ENCODE data around the gene FOXE1.

FOXE1 gene

DNA sequence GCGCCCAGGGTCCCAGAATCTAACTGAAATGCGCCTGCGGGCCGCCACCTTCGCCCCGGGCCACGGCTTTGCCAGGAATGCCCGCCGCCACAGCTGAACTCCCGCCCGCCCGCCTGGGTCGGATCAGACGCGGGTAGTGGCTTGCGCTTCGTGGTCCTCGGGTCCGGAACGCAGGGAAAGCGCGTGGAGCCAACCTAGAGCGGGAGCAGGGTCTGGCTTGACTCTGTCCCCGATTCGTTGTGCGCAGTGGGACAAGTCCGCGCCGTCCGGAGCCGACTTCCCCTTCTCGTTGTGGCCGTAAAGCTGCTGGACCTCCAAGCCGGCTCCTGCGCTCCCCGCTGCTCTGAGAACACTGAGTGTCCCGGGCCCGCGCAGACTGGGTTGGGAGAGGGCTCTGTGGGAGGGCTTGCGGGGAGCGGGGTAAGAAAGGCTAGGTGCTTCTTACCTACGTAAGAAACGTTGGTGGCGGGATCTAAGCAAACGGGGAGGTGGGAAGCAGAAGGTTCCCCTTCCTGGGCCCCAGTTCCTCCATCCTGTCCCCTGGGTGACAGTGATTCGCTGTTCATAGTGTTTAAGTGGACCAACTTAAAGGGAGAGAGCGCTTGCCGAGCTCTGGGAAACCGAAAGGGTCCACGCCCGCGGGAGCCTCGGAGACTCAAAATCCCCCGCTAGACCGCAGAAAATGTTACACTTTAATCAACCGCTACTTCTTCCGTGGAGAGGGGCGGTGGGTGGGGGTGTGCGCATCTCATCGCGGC is 4.4 kb upstream of the FOXE1 start:
- DNase-seq = peak; percentile 40

DNA sequence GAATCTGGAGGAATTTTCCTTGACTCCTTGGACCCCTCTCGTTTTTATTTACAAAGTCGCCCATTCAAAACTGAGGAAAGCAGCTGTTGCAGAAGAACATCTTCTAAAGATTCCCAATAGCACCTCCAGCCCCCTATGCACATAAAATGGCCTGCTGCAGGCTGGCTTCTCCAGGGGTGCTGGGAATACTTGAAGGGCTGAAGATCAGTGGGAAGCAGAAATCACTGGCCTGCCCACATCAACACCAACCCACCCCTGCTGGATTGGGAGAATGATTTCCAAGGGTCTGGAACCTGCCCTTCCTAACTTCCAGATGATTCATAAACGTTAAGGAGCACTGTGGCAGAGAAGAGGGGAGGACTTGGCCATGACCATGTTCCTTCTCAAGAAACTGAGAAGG is 3.0 kb upstream of the FOXE1 start:
- no peak for DNase-seq

DNA sequence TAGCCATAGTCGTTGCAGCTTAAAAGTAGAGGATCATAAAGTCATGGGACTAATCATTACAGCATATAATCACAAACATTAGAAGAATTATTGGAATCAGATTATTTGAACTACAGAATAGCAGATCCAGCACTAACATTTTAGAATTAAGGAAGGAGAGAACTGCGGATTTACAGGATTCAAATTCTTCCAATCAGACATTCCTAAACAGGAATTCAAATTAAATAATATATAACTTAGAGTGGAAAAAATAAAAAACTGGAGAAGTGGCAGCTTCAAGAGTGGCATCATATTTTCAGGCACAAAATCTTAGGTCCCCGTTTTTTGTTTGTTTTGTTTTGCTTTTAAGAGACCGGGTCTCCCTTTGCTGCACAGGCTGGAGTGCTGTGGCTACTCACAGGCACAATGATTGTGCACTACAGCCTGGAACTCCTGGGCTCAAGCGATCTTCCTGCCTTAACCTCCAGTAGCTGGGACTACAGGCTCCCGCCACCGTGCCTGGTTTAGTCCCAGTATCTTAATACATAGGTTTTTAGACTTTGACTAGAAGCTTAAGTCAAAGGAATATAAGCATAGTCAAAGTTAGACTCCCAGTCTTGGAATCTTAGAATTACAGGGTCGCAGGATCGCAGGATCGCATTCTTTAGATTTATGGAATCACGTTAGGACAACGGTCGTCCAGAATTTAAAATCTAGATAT is 2.1 kb upstream of the FOXE1 start:
- DNase-seq = no peak

DNA sequence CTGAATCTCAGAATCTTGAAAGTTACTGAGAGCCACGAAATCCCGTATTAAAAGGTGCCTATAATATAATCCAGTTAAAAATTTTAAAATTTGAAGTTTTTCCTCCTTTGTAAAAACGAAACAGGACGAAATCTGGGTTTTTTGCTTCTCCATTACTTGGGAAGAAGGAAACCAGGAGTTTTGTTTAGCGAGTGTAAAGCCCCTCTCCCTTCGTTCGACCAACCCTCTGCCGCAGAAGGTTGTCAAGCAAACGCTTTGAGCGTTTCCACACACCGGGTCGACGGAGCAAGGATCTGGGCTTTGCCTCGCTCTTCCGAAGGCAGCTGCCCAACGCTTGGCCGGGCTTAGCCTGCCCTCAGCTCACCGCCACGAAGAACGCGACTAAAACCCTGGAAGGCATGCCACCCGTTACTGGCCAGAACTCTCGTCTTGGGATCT is 1.6 kb upstream of the FOXE1 start:
- DNase-seq = no peak

DNA sequence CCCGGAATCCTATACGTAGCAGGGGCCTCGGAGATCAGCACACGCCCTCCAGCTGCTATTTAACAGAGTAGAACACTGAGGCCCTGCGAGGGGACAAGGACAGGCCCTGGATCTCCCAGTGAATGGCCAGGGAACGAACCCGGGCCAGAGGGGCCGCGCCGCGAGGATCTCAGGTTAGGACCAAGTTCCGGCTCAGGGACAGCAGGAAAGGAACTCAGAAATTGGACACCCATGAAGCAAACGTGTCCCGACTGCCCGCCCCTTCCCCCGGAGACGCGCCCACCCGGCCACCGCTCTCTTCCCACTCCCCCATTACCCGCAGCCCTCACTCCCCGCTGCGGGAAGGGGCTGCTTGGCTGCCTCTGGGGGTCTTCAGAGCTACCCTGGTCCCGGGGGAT is 1.0 kb upstream of the FOXE1 start:
- no peak for DNase-seq

DNA sequence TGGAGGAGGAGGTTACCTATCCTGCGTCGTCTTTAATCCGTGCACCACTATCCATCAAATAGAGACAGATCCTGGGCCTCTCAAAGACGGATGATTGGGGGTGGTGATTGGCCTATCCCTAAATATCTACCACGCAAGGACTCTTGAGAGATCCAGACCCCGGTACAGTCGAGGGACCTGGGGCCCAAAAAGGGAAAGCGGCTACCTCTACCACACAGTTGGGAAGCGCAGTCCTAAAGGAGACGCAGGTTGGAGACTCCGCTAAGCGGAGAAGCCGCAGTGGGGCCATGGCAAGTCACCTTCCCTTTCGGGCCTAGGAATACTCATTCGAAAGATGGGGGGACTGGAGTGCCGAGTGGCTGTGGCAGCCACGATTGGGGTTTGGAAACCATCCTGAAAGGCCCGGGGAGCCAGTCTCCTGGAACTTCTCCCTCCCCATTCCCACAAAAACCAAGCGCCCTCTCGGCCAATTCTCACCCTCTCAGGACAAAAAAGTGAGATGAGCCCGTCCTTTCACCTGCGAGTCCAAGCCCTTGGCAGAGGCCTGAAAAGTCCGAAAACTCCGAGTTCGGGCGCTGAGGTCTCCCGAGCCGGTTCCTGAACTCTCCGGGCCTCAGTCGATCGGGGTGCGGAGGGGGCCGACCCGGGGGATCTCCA is 499 bp upstream of the FOXE1 start:
- no peak for DNase-seq

DNA sequence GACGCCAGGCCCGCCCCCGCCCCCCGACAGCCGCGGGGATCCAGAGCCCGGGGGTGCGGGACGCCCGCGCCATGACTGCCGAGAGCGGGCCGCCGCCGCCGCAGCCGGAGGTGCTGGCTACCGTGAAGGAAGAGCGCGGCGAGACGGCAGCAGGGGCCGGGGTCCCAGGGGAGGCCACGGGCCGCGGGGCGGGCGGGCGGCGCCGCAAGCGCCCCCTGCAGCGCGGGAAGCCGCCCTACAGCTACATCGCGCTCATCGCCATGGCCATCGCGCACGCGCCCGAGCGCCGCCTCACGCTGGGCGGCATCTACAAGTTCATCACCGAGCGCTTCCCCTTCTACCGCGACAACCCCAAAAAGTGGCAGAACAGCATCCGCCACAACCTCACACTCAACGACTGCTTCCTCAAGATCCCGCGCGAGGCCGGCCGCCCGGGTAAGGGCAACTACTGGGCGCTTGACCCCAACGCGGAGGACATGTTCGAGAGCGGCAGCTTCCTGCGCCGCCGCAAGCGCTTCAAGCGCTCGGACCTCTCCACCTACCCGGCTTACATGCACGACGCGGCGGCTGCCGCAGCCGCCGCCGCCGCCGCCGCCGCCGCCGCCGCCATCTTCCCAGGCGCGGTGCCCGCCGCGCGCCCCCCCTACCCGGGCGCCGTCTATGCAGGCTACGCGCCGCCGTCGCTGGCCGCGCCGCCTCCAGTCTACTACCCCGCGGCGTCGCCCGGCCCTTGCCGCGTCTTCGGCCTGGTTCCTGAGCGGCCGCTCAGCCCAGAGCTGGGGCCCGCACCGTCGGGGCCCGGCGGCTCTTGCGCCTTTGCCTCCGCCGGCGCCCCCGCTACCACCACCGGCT is 1.0 kb downstream of the FOXE1 start:
- DNase-seq = peak; percentile 64

DNA sequence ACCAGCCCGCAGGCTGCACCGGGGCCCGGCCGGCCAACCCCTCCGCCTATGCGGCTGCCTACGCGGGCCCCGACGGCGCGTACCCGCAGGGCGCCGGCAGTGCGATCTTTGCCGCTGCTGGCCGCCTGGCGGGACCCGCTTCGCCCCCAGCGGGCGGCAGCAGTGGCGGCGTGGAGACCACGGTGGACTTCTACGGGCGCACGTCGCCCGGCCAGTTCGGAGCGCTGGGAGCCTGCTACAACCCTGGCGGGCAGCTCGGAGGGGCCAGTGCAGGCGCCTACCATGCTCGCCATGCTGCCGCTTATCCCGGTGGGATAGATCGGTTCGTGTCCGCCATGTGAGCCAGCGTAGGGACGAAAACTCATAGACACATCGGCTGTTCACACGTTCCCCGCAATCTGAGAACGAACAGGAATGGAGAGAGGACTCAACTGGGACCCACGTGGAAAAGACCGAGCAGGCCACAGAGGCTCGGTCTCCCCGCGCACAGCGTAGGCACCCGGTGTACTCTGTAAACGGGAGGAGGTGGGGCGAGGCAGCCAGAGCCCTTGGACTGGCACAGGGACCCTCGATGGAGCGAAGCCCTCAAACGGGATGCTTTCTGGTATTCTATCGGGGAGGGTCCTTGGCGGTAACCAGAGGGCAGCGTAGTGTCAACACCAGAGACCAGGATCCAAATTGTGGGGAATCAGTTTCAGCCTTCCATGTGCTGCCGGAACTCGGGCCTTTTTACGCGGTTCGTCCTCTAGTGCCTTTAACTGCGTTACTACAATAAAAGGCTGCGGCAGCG is 1.9 kb downstream of the FOXE1 start:
- DNase-seq = no peak

DNA sequence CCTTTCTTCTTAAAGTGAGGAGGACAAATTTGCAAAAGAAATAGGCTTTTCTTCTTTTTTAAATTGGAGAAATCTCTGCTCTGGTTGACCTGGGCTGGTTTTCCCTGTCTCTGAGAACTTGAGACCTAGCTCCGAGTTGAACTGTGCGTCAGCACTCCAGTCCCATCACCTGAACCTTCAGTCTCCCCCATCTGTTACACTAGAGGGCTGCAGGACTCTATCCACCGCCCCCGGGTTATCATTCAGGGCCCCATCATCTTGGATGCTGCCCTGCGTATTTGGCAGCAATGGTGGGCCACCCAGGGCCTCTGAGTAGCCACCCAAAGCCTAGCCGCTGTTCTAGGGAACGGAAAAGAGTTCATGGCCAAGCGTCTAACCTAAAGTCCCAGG is 2.5 kb downstream of the FOXE1 start:
- no peak for DNase-seq

DNA sequence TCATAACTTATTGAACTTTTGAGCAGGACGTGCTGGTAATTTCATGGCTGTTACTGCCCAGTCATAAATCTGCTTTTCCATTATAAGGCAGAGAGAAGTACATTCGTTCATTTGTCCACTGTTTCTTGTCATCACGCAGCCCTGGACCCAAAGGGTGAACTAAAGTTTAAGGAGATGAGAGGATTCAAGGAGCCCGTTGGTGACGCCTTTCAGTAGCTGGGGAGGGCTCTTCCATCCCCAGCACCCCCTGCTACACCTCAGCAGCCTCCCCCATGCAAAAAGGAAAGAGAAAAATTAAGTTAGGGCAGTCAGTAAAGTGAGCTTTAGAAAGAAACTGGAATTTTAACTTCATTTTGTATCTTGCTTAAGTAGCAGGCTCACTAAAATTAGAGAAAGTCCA is 2.9 kb downstream of the FOXE1 start:
- DNase-seq = no peak

DNA sequence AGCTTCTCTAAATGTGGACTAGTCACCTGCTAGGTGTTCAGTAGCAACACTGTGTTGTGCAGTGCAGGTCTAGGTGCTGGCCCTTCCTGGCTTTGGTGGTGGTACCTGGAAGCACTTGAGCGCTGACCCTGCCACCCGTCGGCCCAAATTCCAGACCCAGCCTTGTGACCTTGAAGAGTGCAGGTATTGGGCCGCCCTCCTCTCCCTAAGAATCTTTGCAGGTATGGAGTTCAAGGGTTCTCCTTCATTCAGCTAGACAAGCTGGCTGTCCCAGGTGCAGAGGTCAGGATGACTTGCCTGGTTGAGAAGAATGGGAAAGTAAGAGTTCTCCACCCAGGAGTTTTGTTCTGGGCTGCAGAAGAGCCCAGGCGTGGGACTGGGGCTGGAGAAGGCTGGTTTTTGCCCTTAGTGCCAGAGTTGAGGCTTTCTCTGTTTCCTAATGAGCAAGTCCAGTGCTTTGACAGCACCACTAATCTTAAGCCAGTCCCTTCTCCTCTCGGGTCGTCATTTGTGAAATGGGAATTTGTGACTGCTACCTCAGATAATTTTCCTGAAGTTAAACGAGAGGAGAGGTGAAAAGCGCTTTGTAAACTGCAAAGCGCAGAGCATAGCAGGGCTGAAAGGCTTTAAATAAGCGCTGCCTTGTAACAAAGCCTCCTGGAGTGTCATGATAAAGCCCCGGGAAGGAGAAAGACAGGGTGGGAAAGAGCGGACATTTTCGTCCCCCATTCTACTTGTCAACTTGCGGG is 4.0 kb downstream of the FOXE1 start:
- no peak for DNase-seq

DNA sequence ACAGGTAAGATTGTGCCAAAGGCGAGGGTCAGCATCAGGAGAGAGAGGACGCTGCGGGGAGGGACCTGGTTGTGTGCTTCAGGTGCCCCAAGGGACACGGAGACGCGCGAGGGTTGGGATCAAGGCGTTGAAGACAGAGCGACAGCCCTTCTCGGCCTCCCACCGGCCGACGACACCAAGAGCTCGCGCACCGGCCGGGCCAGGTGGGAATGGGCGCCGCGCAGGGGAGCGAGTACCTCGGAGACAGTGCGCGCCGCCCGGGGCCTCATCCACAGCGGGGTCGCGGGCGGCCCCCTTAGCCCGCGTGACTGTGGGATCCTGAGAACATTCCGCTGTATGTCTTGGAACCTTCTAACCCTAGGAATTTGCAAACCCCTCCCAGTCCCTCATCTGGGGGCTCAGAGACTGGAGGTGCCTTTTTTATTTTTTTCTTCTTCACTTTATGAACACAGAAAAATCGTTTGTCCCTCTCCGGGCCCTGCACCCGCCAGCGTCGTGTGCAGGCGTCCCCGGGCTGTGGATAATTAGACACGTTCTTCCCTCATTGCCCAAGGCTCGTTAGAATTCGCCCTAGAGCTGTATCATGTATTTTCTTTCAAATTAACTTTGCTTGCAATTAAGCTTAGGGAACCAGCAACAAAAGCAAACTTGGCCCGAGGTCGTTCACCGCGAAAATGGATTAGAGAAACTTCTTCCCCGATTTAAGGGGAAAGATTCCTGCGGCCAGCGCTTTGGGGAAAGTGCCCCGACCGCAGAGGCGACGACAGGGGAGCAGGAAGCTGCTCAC is 4.8 kb downstream of the FOXE1 start:
- DNase-seq = no peak

DNA sequence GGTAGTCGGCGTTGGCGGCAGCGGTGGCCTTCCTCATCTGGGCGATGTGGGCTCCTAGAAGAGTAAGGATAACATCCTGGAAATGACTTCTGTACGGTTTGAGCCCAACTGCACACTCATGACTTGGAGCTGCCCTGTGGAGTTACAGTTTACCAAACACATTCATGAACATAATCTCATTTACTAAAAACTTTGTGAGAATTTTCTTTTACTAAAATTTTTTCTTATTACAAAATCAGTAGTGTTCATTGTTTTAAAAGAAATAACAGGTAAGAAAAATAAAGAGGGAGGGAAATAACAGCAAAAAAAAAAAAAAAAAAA is 5.3 kb downstream of the FOXE1 start:
- DNase-seq = no peak

DNA sequence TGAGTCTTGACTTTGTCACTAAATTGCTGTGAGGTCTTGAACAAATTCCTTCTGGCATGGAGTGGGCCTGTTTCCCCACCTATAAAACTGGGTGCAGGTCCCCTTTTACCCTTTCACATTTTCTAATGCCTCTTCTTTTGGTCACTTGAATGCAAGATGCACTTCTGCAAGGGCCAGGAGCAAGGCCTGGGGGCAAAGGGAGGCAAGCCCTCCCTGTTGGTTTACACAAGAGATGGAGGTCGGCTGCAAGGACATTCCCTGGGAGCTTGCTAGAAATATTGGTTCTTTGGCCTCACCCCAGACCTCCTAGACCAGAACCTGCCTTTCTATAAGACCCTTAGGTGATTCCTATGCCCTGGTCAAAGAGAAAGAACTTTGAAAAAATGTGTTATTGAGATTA is 5.8 kb downstream of the FOXE1 start:
- no peak for DNase-seq

DNA sequence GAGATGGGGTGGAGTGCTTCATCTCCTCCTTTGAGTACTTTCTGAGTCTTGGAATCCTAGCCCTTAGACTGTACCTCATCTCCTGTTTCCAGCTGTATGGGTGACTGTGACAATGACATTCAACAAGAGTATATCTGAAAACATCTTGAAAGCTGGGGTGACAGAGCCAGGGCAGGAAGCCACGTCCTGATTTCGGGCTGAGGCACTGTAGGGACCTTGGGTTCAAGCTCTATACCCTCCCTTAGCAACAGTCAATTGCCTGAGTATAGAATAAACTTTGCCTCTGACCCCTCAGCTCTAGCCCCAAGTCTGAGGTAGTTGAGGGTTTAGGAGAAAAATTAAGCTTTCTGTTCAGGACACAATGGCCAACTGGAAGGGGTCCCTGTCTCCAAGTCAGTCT is 6.3 kb downstream of the FOXE1 start:
- DNase-seq = no peak

DNA sequence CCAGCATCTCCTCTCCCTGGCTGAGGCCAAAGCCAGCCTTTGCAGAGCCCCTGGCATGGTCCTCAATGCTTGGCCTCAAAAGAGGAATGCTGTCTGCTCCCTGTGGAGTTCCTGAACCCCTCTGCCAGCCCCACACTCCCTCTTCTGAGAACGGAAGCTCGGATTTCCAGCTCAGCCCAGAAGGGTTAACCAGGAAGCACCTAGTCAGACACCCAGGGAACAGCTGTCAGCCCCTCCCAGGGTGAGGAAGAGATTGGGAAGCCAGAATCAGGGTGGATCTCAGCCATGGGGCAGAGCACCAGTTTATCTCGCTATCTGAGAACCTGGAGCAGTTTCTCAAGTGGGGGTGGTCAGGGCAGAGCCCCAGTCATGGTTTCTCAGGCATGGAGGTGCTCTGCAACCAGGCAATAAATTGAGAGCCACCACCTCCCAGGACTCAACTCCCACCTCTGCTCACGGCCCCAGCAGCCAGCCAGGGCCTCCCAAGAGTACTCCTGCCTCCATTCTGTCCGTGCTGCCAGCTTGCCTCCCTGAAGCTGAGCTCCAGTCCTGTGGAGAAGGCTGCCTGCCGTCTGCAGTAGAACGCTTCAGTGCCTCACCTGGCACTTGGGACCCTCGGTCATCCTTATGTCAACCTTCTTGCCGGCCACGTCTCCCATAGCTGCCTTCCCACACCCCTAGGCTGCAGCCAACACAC is 7.6 kb downstream of the FOXE1 start:
- no peak for DNase-seq

DNA sequence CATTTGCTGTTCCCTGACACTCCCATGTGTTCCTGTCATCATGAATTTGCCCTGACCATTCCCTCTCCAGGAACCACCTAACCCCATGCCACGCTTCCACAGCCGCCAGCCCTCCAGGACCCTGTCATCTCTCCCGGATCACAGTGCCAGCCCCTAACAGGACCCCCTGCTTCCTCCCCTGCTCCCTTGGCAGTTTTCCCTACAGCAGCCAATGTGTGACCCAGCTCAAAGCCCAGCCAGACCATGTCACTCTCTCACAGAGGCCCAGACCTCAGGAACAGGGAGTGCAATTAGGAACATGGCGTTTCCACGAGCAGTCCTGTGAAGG is 8.1 kb downstream of the FOXE1 start:
- no peak for DNase-seq

DNA sequence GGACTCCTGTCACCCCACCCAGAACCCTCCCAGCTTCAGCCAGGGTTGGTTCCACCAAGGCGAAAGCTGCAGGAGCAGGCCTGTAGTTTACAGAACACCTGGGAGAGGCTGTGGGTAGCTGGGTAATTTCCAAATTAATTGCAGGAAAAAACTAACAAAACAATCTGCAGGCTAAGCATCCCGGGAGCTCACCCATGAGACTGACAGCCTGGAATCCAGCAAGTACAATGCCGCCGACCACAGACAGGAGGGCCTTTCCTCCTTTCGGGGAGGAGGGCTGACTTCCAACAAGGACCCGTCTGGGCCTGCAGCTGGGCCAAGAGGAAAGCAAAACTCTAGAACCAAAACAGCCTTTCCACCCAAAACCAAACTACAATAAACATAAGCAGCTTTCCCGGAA is 10.3 kb downstream of the FOXE1 start:
- DNase-seq = no peak

DNA sequence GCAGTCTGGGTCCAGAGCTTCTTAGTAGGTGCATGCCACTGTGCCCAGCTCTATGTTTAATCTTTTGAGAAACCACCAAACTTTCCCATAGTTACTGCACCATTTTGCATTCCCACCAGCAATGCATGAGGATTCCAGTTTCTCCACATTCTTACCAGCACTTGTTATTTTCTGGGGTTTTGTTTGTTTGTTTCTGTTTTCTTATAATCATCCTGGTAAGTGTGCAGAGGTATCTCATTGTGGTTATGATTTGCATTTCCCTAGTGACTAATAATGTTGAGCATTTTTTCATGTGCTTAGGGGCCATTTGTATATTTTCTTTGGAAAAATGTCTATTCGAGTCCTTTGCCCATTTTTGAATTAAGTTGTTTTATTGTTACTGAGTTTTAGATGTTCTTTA is 11.4 kb downstream of the FOXE1 start:
- no peak for DNase-seq

DNA sequence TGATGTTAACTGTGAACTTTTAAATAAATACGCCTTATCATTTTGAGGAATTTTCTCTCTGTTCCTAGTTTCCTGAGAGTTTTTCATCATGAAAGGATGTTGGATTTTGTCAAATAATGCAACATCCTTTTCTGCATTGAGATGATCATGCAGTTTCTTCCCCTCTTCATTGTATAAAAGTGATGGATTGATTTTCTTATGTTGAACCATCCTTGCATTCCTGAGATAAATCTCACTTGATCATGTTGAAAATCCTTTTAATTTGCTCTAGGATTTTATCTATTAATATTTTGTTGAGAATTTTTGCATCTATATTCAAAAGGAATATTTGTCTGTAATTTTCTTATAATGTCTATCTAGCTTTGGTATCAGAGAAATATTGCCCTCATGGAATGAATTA is 13.3 kb downstream of the FOXE1 start:
- DNase-seq = no peak

DNA sequence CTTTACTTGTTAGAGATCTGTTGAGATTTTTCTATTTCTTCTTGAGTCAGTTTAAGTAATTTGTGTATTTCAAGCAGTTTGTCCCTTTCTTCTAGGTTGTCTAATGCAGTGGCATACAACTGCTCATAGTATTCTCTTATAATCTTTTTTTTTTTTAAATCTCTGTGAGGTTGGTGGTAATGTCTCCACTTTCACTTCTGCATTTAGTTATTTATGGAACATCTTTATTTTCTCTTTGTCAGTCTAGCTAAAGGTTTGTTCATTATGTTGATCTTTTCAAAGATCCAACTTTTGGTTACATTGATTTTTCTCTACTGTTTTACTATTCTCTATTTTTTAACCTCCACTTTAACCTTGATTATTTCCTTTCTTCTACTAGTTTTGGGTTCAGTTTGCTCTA is 13.8 kb downstream of the FOXE1 start:
- DNase-seq = no peak
